HCT116 (cell line): Measurements from ENCODE around the gene MS4A15. TPM values are rescaled to one million over a fixed set of nuclear protein-coding genes. Genes with fewer than 3 reads are reported as not detected.

ENCODE experiments used
- ATAC-seq: fragments of 200-7000 bp; cut with Tn5 transposase; 2 replicates; pipeline ENCODE4 v1.9.1; 2020; ENCODE audit warnings: mild to moderate bottlenecking, moderate library complexity
- BruUV-seq: library from RNA; stranded (reverse); fragments of 400-500 nt; replicated peaks from 2 replicates; lab custom pipeline; 2021; lab: Mats Ljungman, UMichigan
- CTCF ChIA-PET: fragments of 300-600 bp; sonication (Branson Sonifier 250); formaldehyde crosslinking; loops from one replicate; lab custom pipeline; 2021; ENCODE audit warnings: antibody characterized with exemption; lab: Charles Lee
- POLR2A ChIA-PET: fragments of 300-600, 350-600 bp; sonication (Branson Sonifier 250); formaldehyde crosslinking; loops from one replicate; lab custom pipeline; 2021; ENCODE audit warnings: antibody characterized with exemption; lab: Charles Lee
- RAD21 ChIA-PET, 2 experiments: fragments of 300-600 bp; sonication (Branson Sonifier 250); formaldehyde crosslinking; loops; one replicate each; lab custom pipeline; 2023; ENCODE audit warnings: low total read pairs in 2 of 2; ENCODE audit not compliant: uncharacterized antibody in 2 of 2, unreplicated experiment in 2 of 2, low non-redundant PET in 1 of 2; lab: Charles Lee
- DNase-seq: peaks from one replicate; pipeline ENCODE4 v3.0.0-alpha.2; 2010; ENCODE audit warnings: low read depth, low spot score
- H2AFZ ChIP-seq: fragments of 200-600 bp; shearing (Covaris generic), sonication (generic); 2 replicates; pipeline ENCODE4 v1.6.1; 2017; ENCODE audit warnings: low read depth, mixed run types, mixed read lengths, antibody characterized with exemption, low read length; ENCODE audit not compliant: poor library complexity, severe bottlenecking
- H3K27ac ChIP-seq: 2 replicates; pipeline ENCODE4 v1.5.1; 2012; ENCODE audit warnings: low read depth, low read length
- H3K27me3 ChIP-seq: fragments of 200-600 bp; sonication (generic); 2 replicates; pipeline ENCODE4 v1.6.1; 2016; ENCODE audit warnings: mixed run types, low read length, mixed read lengths; ENCODE audit not compliant: insufficient read depth
- H3K36me3 ChIP-seq, 2 experiments: fragments of 200-500 bp in 1 of 2; fragments of 200-600 bp in 1 of 2; sonication (Bioruptor generic) in 1 of 2; sonication (generic) in 1 of 2; 2 replicates each; pipeline versions ENCODE4 v1.5.1 to v1.6.1; 2014 to 2016; ENCODE audit warnings: low read length in 2 of 2, inconsistent platforms in 1 of 2, mixed read lengths in 1 of 2, mixed run types in 1 of 2; ENCODE audit not compliant: insufficient read depth in 2 of 2, control insufficient read depth in 1 of 2
- H3K4me1 ChIP-seq, 2 experiments: fragments of 200-600 bp in 1 of 2; sonication (generic) in 1 of 2; 2 replicates each; pipeline versions ENCODE4 v1.5.1 to v1.6.1; 2012 to 2017; ENCODE audit warnings: low read length in 2 of 2, inconsistent platforms in 1 of 2, mild to moderate bottlenecking in 1 of 2, mixed read lengths in 1 of 2, mixed run types in 1 of 2, moderate library complexity in 1 of 2; ENCODE audit not compliant: insufficient read depth in 2 of 2, control insufficient read depth in 1 of 2
- H3K4me2 ChIP-seq: fragments of 200-600 bp; sonication (generic); 2 replicates; pipeline ENCODE4 v1.6.1; 2017; ENCODE audit warnings: mixed run types, low read length, mixed read lengths
- H3K4me3 ChIP-seq, 2 experiments: fragments of 200-600 bp in 1 of 2; sonication (generic) in 1 of 2; replicated peaks in 1 of 2; 2 replicates each; pipeline ENCODE4 v1.5.1; 2011 to 2016; ENCODE audit warnings: low read length in 2 of 2, control low read depth in 1 of 2, low read depth in 1 of 2, mild to moderate bottlenecking in 1 of 2, mixed read lengths in 1 of 2, mixed run types in 1 of 2
- H3K79me2 ChIP-seq: fragments of 200-600 bp; sonication (generic); 2 replicates; pipeline ENCODE4 v1.6.1; 2017; ENCODE audit warnings: mild to moderate bottlenecking, mixed run types, low read length, moderate library complexity, mixed read lengths; ENCODE audit not compliant: insufficient read depth
- H3K9ac ChIP-seq: fragments of 200-600 bp; sonication (generic); 2 replicates; pipeline ENCODE4 v1.6.1; 2016; ENCODE audit warnings: low read length, mixed read lengths
- H3K9me2 ChIP-seq: fragments of 200-600 bp; sonication (generic), shearing (Covaris generic); 2 replicates; pipeline ENCODE4 v1.6.1; 2017; ENCODE audit warnings: mixed run types, mild to moderate bottlenecking, moderate library complexity; ENCODE audit not compliant: insufficient read depth
- H3K9me3 ChIP-seq, 2 experiments: fragments of 200-500 bp in 1 of 2; fragments of 200-600 bp in 1 of 2; sonication (Bioruptor generic) in 1 of 2; sonication (generic) in 1 of 2; 2 replicates each; pipeline ENCODE4 v1.6.1; 2014 to 2017; ENCODE audit warnings: low read length in 2 of 2, mixed read lengths in 2 of 2, inconsistent platforms in 1 of 2, low read depth in 1 of 2, mild to moderate bottlenecking in 1 of 2, mixed run types in 1 of 2, moderate library complexity in 1 of 2; ENCODE audit not compliant: control insufficient read depth in 1 of 2, insufficient read depth in 1 of 2
- H4K20me1 ChIP-seq: fragments of 200-600 bp; sonication (generic), shearing (Covaris generic); 2 replicates; pipeline ENCODE4 v1.6.1; 2017; ENCODE audit warnings: mixed run types, mild to moderate bottlenecking, moderate library complexity; ENCODE audit not compliant: insufficient read depth
- CBX3 ChIP-seq: IDR thresholded peaks from 2 replicates; pipeline ENCODE4 v1.6.1; 2012; ENCODE audit warnings: low read depth
- CEBPB ChIP-seq: IDR thresholded peaks from 2 replicates; pipeline ENCODE4 v1.6.1; 2012; ENCODE audit warnings: low read depth
- EGR1 ChIP-seq: IDR thresholded peaks from 2 replicates; pipeline ENCODE4 v1.6.1; 2012; ENCODE audit warnings: low read depth
- ELF1 ChIP-seq: IDR thresholded peaks from 2 replicates; pipeline ENCODE4 v1.6.1; 2012; ENCODE audit warnings: low read depth, borderline replicate concordance
- EZH2 ChIP-seq: fragments of 200-600 bp; sonication (generic); IDR thresholded peaks from 2 replicates; pipeline ENCODE4 v1.6.1; 2017; ENCODE audit warnings: antibody characterized with exemption, mixed run types
- EZH2phosphoT487 ChIP-seq: fragments of 200-600 bp; IDR thresholded peaks from 2 replicates; pipeline ENCODE4 v1.6.1; 2018; ENCODE audit warnings: antibody characterized with exemption, borderline replicate concordance
- FOSL1 ChIP-seq: IDR thresholded peaks from 2 replicates; pipeline ENCODE4 v1.6.1; 2012; ENCODE audit warnings: low read depth
- JUND ChIP-seq: IDR thresholded peaks from 2 replicates; pipeline ENCODE4 v1.6.1; 2012
- SIN3A ChIP-seq: IDR thresholded peaks from 2 replicates; pipeline ENCODE4 v1.6.1; 2012; ENCODE audit warnings: low read depth
- SP1 ChIP-seq: IDR thresholded peaks from 2 replicates; pipeline ENCODE4 v1.6.1; 2012; ENCODE audit warnings: low read depth
- YY1 ChIP-seq: IDR thresholded peaks from 2 replicates; pipeline ENCODE4 v1.6.1; 2011; ENCODE audit warnings: low read length, low read depth, moderate library complexity, mild to moderate bottlenecking; ENCODE audit not compliant: insufficient replicate concordance; ENCODE audit errors: extremely low read depth
- ZFX ChIP-seq: fragments of 450-650 bp; IDR thresholded peaks from 2 replicates; pipeline ENCODE4 v1.6.1; 2017
- ZNF274 ChIP-seq: fragments of 200-500 bp; sonication (Bioruptor generic); IDR thresholded peaks from 2 replicates; pipeline ENCODE4 v1.6.1; 2014; ENCODE audit warnings: mild to moderate bottlenecking, low read depth, low read length, inconsistent platforms
- intact Hi-C: fragments of 100-400 bp; cut with micrococcal nuclease; formaldehyde crosslinking; loops from 2 replicates; pipeline ENCODE4 v1.10.0; 2022
- total RNA-seq: library from RNA; stranded (reverse); gene quantifications from one replicate; pipeline ENCODE4 v1.2.1, GENCODE V29; 2021; ENCODE audit not compliant: unreplicated experiment
- TF ChIP-seq, protein P1 (sequence below): IDR thresholded peaks from 2 replicates; pipeline ENCODE4 v1.6.1; 2011; ENCODE audit warnings: mild to moderate bottlenecking, low read length, moderate library complexity; ENCODE audit not compliant: insufficient replicate concordance; ENCODE audit errors: extremely low read depth
- TF ChIP-seq, protein P2 (sequence below), 3 experiments: fragments of 200-600 bp in 1 of 3; sonication (generic) in 1 of 3; IDR thresholded peaks in 2 of 3; conservative IDR thresholded peaks in 1 of 3; 2 replicates each; pipeline ENCODE4 v1.5.1; 2012 to 2017; ENCODE audit warnings: low read depth in 2 of 3, low read length in 2 of 3, antibody characterized with exemption in 1 of 3, borderline replicate concordance in 1 of 3, control low read depth in 1 of 3, mild to moderate bottlenecking in 1 of 3, mixed read lengths in 1 of 3, mixed run types in 1 of 3, moderate library complexity in 1 of 3; ENCODE audit not compliant: insufficient read depth in 1 of 3
- TF ChIP-seq, protein P3 (sequence below): IDR thresholded peaks from 2 replicates; pipeline ENCODE4 v1.6.1; 2012
- TF ChIP-seq, protein P4 (sequence below): IDR thresholded peaks from 2 replicates; pipeline ENCODE4 v1.6.1; 2012

The MS4A15 gene
- total RNA-seq, 1 experiment from 2014 or later, result 1.5 TPM

GRCh38 chr11:60788401-60789125, 31.9 kb downstream of the MS4A15 start:
- ATAC-seq, result no peak
- H4K20me1 ChIP-seq, result no peaks in the 10 kb centered on the region
- peaks cover 5% of the 10 kb centered on the region; the same call in 1 of the 2 replicates for H3K27me3 ChIP-seq
- H3K9me3 ChIP-seq, result peaks cover 0 to 4% of the 10 kb centered on the region in 2 experiments; a peak in 1 of 4 replicates
- BruUV-seq, result no TSS peak
- no peaks in the 10 kb centered on the region for H3K79me2 ChIP-seq
- no peak overlapping the region for H3K27ac ChIP-seq
- H3K4me3 ChIP-seq, result no peak overlapping the region
- no peaks in the 10 kb centered on the region for H3K36me3 ChIP-seq
- RAD21 ChIA-PET, result no interaction called here
- intact Hi-C loops, result no loop called here
- no peak overlapping the region for H2AFZ ChIP-seq
- POLR2A ChIA-PET, result no interaction called here
- no peak for DNase-seq
- TF ChIP-seq YY1 (no peak), CBX3 (no peak), EZH2 (no peak)
- TF ChIP-seq, protein P1, sequence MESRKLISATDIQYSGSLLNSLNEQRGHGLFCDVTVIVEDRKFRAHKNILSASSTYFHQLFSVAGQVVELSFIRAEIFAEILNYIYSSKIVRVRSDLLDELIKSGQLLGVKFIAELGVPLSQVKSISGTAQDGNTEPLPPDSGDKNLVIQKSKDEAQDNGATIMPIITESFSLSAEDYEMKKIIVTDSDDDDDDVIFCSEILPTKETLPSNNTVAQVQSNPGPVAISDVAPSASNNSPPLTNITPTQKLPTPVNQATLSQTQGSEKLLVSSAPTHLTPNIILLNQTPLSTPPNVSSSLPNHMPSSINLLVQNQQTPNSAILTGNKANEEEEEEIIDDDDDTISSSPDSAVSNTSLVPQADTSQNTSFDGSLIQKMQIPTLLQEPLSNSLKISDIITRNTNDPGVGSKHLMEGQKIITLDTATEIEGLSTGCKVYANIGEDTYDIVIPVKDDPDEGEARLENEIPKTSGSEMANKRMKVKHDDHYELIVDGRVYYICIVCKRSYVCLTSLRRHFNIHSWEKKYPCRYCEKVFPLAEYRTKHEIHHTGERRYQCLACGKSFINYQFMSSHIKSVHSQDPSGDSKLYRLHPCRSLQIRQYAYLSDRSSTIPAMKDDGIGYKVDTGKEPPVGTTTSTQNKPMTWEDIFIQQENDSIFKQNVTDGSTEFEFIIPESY, result no peak
- no peak overlapping the region for H3K4me2 ChIP-seq
- no peaks in the 10 kb centered on the region for H3K9me2 ChIP-seq
- no peak overlapping the region for H3K9ac ChIP-seq
- CTCF ChIA-PET, result no interaction called here
- no peaks in the 10 kb centered on the region for H3K4me1 ChIP-seq

DNA sequence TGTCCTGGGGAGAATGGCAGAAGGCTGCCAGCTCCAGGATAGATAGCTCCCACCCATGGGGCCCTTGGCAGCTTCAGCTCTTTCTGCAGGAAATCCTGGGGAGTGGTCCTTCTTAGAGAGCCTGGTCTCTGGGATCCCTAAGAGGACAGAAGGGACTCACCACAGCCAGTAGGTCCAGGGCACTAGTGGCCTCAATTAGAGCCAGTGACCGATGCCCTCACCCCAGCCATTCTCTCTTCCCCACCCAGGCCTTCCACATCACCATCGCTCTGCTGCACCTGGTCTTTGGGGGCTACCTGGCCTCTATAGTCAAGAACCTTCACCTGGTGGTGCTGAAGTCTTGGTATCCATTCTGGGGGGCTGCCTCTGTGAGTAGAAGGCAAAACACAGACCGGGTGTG, 34.1 kb downstream of the MS4A15 start:
- Histone ChIP-seq H3K9me3 (peaks cover 0 to 4% of the 10 kb centered on the region in 2 experiments; a peak in 1 of 4 replicates), H3K9ac (no peak overlapping the region), H3K4me3 (no peak overlapping the region), H3K27ac (no peak overlapping the region), H3K4me2 (no peak overlapping the region), H2AFZ (no peak overlapping the region), H3K4me1 (no peaks in the 10 kb centered on the region), H4K20me1 (no peaks in the 10 kb centered on the region), H3K36me3 (no peaks in the 10 kb centered on the region), H3K27me3 (peaks cover 5% of the 10 kb centered on the region; the same call in 1 of the 2 replicates), H3K79me2 (no peaks in the 10 kb centered on the region), H3K9me2 (no peaks in the 10 kb centered on the region)
- intact Hi-C loops, result no loop called here
- TF ChIP-seq EGR1 (no peak), ELF1 (no peak), SIN3A (no peak), SP1 (no peak), CBX3 (no peak), CEBPB (no peak), EZH2 (no peak), ZNF274 (no peak), FOSL1 (no peak), JUND (no peak), EZH2phosphoT487 (no peak), ZFX (no peak)
- TF ChIP-seq, protein P2, sequence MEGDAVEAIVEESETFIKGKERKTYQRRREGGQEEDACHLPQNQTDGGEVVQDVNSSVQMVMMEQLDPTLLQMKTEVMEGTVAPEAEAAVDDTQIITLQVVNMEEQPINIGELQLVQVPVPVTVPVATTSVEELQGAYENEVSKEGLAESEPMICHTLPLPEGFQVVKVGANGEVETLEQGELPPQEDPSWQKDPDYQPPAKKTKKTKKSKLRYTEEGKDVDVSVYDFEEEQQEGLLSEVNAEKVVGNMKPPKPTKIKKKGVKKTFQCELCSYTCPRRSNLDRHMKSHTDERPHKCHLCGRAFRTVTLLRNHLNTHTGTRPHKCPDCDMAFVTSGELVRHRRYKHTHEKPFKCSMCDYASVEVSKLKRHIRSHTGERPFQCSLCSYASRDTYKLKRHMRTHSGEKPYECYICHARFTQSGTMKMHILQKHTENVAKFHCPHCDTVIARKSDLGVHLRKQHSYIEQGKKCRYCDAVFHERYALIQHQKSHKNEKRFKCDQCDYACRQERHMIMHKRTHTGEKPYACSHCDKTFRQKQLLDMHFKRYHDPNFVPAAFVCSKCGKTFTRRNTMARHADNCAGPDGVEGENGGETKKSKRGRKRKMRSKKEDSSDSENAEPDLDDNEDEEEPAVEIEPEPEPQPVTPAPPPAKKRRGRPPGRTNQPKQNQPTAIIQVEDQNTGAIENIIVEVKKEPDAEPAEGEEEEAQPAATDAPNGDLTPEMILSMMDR (IDR thresholded peaks at IDR 0.05 in 2 of 3, conservative IDR thresholded peaks at IDR 0.05 in 1 of 3; ENCODE audit: borderline replicate concordance in 1 of 3, insufficient read depth in 1 of 3, low read depth in 2 of 3, low read length in 2 of 3), result no peak
- TF ChIP-seq, protein P3, sequence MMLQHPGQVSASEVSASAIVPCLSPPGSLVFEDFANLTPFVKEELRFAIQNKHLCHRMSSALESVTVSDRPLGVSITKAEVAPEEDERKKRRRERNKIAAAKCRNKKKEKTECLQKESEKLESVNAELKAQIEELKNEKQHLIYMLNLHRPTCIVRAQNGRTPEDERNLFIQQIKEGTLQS, result no peak
- TF ChIP-seq, protein P4, sequence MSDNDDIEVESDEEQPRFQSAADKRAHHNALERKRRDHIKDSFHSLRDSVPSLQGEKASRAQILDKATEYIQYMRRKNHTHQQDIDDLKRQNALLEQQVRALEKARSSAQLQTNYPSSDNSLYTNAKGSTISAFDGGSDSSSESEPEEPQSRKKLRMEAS, result no peak
- no peak for DNase-seq
- CTCF ChIA-PET, result no interaction called here
- no TSS peak for BruUV-seq
- ATAC-seq, result no peak
- POLR2A ChIA-PET, result no interaction called here
- RAD21 ChIA-PET, result no interaction called here
